OCI-M2 (cell line): Measurements from ENCODE around the gene PPP2R1B.
"Not testable (repeated sequence)": the region's sequence is repeated elsewhere in the genome, so short reads cannot be mapped to it uniquely, and the experiment has no call there.

Source experiments
- DNase-seq: peaks from one replicate; lab custom pipeline; 2025; ENCODE audit not compliant: unreplicated experiment; lab: John Stamatoyannopoulos, UW

PPP2R1B gene

GRCh38 chr11:111784311-111784710 is 18.1 kb upstream of the PPP2R1B start:
- not testable (repeated sequence) for DNase-seq

- no peak for DNase-seq
Measured at GRCh38 chr11:111782109-111782741, 16.0 kb upstream of the PPP2R1B start.

- no peak for DNase-seq
Measured at GRCh38 chr11:111779118-111779517, 12.9 kb upstream of the PPP2R1B start.

GRCh38 chr11:111778047-111778558 is 11.9 kb upstream of the PPP2R1B start:
- DNase-seq, result no peak

GRCh38 chr11:111777094-111778046 is 11.2 kb upstream of the PPP2R1B start:
- no peak for DNase-seq

- no peak for DNase-seq
Measured at GRCh38 chr11:111776398-111777093, 10.4 kb upstream of the PPP2R1B start.

GRCh38 chr11:111774955-111775710 is 8.9 kb upstream of the PPP2R1B start:
- DNase-seq, result no peak

- DNase-seq, result no peak
Measured at GRCh38 chr11:111772535-111772934, 6.3 kb upstream of the PPP2R1B start.

GRCh38 chr11:111771205-111771604 is 5.0 kb upstream of the PPP2R1B start:
- DNase-seq, result not testable (repeated sequence)

GRCh38 chr11:111770581-111771134 is 4.5 kb upstream of the PPP2R1B start:
- DNase-seq, result no peak

GRCh38 chr11:111766834-111767142 is 599 bp upstream of the PPP2R1B start:
- no peak for DNase-seq

- DNase-seq, result no peak
Measured at GRCh38 chr11:111765320-111765983, 737 bp downstream of the PPP2R1B start.

GRCh38 chr11:111764621-111765020 is 1.6 kb downstream of the PPP2R1B start:
- no peak for DNase-seq

GRCh38 chr11:111762981-111763643 is 3.1 kb downstream of the PPP2R1B start:
- no peak for DNase-seq

GRCh38 chr11:111762526-111762925 is 3.7 kb downstream of the PPP2R1B start:
- no peak for DNase-seq

- no peak for DNase-seq
Measured at GRCh38 chr11:111761036-111761435, 5.2 kb downstream of the PPP2R1B start.

GRCh38 chr11:111759778-111760407 is 6.3 kb downstream of the PPP2R1B start:
- no peak for DNase-seq

GRCh38 chr11:111759376-111759775 is 6.8 kb downstream of the PPP2R1B start:
- no peak for DNase-seq

GRCh38 chr11:111756097-111756496 is 10.1 kb downstream of the PPP2R1B start:
- no peak for DNase-seq
